Stomach smooth muscle (tissue), 2 donors: ENCODE data around the gene DUOX2.
"Not testable (repeated sequence)": the region's sequence is repeated elsewhere in the genome, so short reads cannot be mapped to it uniquely, and the experiment has no call there.

Experiments
- H3K27ac ChIP-seq: one replicate; pipeline ENCODE4 v1.7.0; 2013; ENCODE audit warnings: mild to moderate bottlenecking, low read length, inconsistent platforms
- H3K27me3 ChIP-seq, 2 donors: one replicate each; pipeline ENCODE4 v1.7.0; 2013; ENCODE audit warnings: low read length in 2 of 2; ENCODE audit not compliant: insufficient read depth in 2 of 2, control insufficient read depth in 1 of 2
- H3K36me3 ChIP-seq, 2 donors: one replicate each; pipeline ENCODE4 v1.7.0; 2013; ENCODE audit warnings: low read length in 2 of 2; ENCODE audit not compliant: control insufficient read depth in 2 of 2, insufficient read depth in 2 of 2
- H3K4me1 ChIP-seq: one replicate; pipeline ENCODE4 v1.7.0; 2013; ENCODE audit warnings: low read length; ENCODE audit not compliant: control insufficient read depth, insufficient read depth
- H3K4me3 ChIP-seq, 2 donors: one replicate each; pipeline ENCODE4 v1.7.0; 2013; ENCODE audit warnings: low read length in 2 of 2
- H3K9ac ChIP-seq, 2 donors: one replicate each; pipeline ENCODE4 v1.7.0; 2013; ENCODE audit warnings: low read length in 2 of 2, mild to moderate bottlenecking in 1 of 2
- H3K9me3 ChIP-seq, 2 donors: one replicate each; pipeline ENCODE4 v1.7.0; 2013; ENCODE audit warnings: low read length in 2 of 2; ENCODE audit not compliant: control insufficient read depth in 2 of 2
- donor health status: healthy.
- donor health status: Pancreatic carcinoma.

DUOX2 gene

GRCh38 chr15:45084163-45084562 lies 29.8 kb downstream of the DUOX2 start:
- Histone ChIP-seq H3K9me3 (no peaks in the 10 kb centered on the region), H3K4me3 (no peak overlapping the region), H3K4me1 (no peaks in the 10 kb centered on the region), H3K27me3 (peaks cover 0 to 4% of the 10 kb centered on the region in 2 donors), H3K9ac (no peak overlapping the region), H3K36me3 (no peaks in the 10 kb centered on the region), H3K27ac (no peak overlapping the region)

GRCh38 chr15:45083223-45083622 lies 30.7 kb downstream of the DUOX2 start:
- Histone ChIP-seq H3K27ac (no peak overlapping the region), H3K9ac (no peak overlapping the region), H3K4me3 (no peak overlapping the region), H3K27me3 (peaks cover 0 to 4% of the 10 kb centered on the region in 2 donors), H3K9me3 (no peaks in the 10 kb centered on the region), H3K36me3 (no peaks in the 10 kb centered on the region), H3K4me1 (no peaks in the 10 kb centered on the region)

GRCh38 chr15:45082412-45082811 lies 31.6 kb downstream of the DUOX2 start:
- not testable (repeated sequence) for H3K27me3 ChIP-seq, H3K27ac ChIP-seq, H3K4me3 ChIP-seq, H3K9ac ChIP-seq, H3K9me3 ChIP-seq, H3K36me3 ChIP-seq, H3K4me1 ChIP-seq

- H3K36me3 ChIP-seq, H3K27me3 ChIP-seq, H3K4me1 ChIP-seq, H3K27ac ChIP-seq, H3K9me3 ChIP-seq, H3K9ac ChIP-seq, H3K4me3 ChIP-seq: not testable (repeated sequence)
Measured at GRCh38 chr15:45080593-45080992, 33.4 kb downstream of the DUOX2 start.

GRCh38 chr15:45079628-45080246 lies 34.2 kb downstream of the DUOX2 start:
- not testable (repeated sequence) for H3K9me3 ChIP-seq, H3K4me1 ChIP-seq, H3K27me3 ChIP-seq, H3K4me3 ChIP-seq, H3K27ac ChIP-seq, H3K36me3 ChIP-seq, H3K9ac ChIP-seq

GRCh38 chr15:45079201-45079600 lies 34.8 kb downstream of the DUOX2 start:
- not testable (repeated sequence) for H3K4me3 ChIP-seq, H3K9me3 ChIP-seq, H3K36me3 ChIP-seq, H3K4me1 ChIP-seq, H3K27me3 ChIP-seq, H3K9ac ChIP-seq, H3K27ac ChIP-seq

- not testable (repeated sequence) for H3K36me3 ChIP-seq, H3K27ac ChIP-seq, H3K27me3 ChIP-seq
Measured at GRCh38 chr15:45077391-45077790, 36.6 kb downstream of the DUOX2 start.

GRCh38 chr15:45075440-45076320 lies 38.3 kb downstream of the DUOX2 start:
- not testable (repeated sequence) for H3K9ac ChIP-seq, H3K4me3 ChIP-seq, H3K4me1 ChIP-seq, H3K36me3 ChIP-seq, H3K27ac ChIP-seq, H3K9me3 ChIP-seq, H3K27me3 ChIP-seq

More at GRCh38 chr15:45077391-45077790, 36.6 kb downstream of the DUOX2 start:
- not testable (repeated sequence) for H3K9me3 ChIP-seq, H3K4me3 ChIP-seq, H3K9ac ChIP-seq, H3K4me1 ChIP-seq

- not testable (repeated sequence) for H3K27me3 ChIP-seq, H3K9me3 ChIP-seq, H3K27ac ChIP-seq, H3K4me3 ChIP-seq, H3K4me1 ChIP-seq, H3K9ac ChIP-seq, H3K36me3 ChIP-seq
Measured at GRCh38 chr15:45073602-45074001, 40.4 kb downstream of the DUOX2 start.

GRCh38 chr15:45069942-45070360 lies 44.0 kb downstream of the DUOX2 start:
- H3K27me3 ChIP-seq, H3K4me3 ChIP-seq, H3K4me1 ChIP-seq, H3K27ac ChIP-seq, H3K36me3 ChIP-seq, H3K9me3 ChIP-seq, H3K9ac ChIP-seq: not testable (repeated sequence)

- Histone ChIP-seq H3K36me3 (no peaks in the 10 kb centered on the region), H3K4me1 (no peaks in the 10 kb centered on the region), H3K4me3 (no peak overlapping the region), H3K27me3 (no peaks in the 10 kb centered on the region), H3K27ac (no peak overlapping the region), H3K9me3 (no peaks in the 10 kb centered on the region), H3K9ac (no peak overlapping the region)
Measured at GRCh38 chr15:45064386-45064785, 49.6 kb downstream of the DUOX2 start.
